H9 (cell line): ENCODE data around the gene CYP2W1. TPM values are rescaled to one million over a fixed set of nuclear protein-coding genes. Genes with fewer than 3 reads are reported as not detected.
A peak's percentile ranks its signal among the peaks of the same experiment; 100 is the strongest.

Experiments used
- DNase-seq: peaks from one replicate; pipeline ENCODE4 v3.0.0-alpha.2; 2017
- H2AFZ ChIP-seq: one replicate; pipeline ENCODE4 v1.6.1; 2013; ENCODE audit warnings: mild to moderate bottlenecking, low read length, control low read depth, moderate library complexity
- H2AK5ac ChIP-seq: 2 replicates; pipeline ENCODE4 v1.6.1; 2013; ENCODE audit warnings: low read length, control low read depth, mixed read lengths; ENCODE audit not compliant: insufficient read length
- H2BK120ac ChIP-seq: one replicate; pipeline ENCODE4 v1.6.1; 2013; ENCODE audit warnings: low read depth, mild to moderate bottlenecking, low read length, control low read depth, inconsistent platforms; ENCODE audit not compliant: poor library complexity, severe bottlenecking
- H2BK12ac ChIP-seq: 2 replicates; pipeline ENCODE4 v1.6.1; 2013; ENCODE audit warnings: low read length, control low read depth, mixed read lengths, low read depth; ENCODE audit not compliant: insufficient read length
- H2BK15ac ChIP-seq: 2 replicates; pipeline ENCODE4 v1.6.1; 2013; ENCODE audit warnings: low read depth, low read length, control low read depth
- H2BK20ac ChIP-seq: one replicate; pipeline ENCODE4 v1.6.1; 2013; ENCODE audit warnings: low read depth, mild to moderate bottlenecking, low read length, control low read depth, inconsistent platforms; ENCODE audit not compliant: poor library complexity, severe bottlenecking
- H2BK5ac ChIP-seq: 2 replicates; pipeline ENCODE4 v1.6.1; 2013; ENCODE audit warnings: low read length, control low read depth, mixed read lengths; ENCODE audit not compliant: insufficient read length
- H3K14ac ChIP-seq: 2 replicates; pipeline ENCODE4 v1.6.1; 2013; ENCODE audit warnings: low read length, control low read depth; ENCODE audit not compliant: insufficient read depth
- H3K18ac ChIP-seq: 2 replicates; pipeline ENCODE4 v1.6.1; 2013; ENCODE audit warnings: low read depth, mild to moderate bottlenecking, mixed read lengths, low read length, control low read depth; ENCODE audit not compliant: insufficient read length
- H3K23ac ChIP-seq: 2 replicates; pipeline ENCODE4 v1.6.1; 2013; ENCODE audit warnings: low read length, control low read depth, mixed read lengths, low read depth; ENCODE audit not compliant: insufficient read length
- H3K23me2 ChIP-seq: 2 replicates; pipeline ENCODE4 v1.6.1; 2013; ENCODE audit warnings: low read depth, mild to moderate bottlenecking, mixed read lengths, low read length, control low read depth; ENCODE audit not compliant: insufficient read length, poor library complexity, severe bottlenecking
- H3K27ac ChIP-seq: 2 replicates; pipeline ENCODE4 v1.5.1; 2013; ENCODE audit warnings: low read length, control low read depth, mixed read lengths, low read depth; ENCODE audit not compliant: insufficient read length
- H3K27me3 ChIP-seq: 2 replicates; pipeline ENCODE4 v1.6.1; 2013; ENCODE audit warnings: low read length, control low read depth, inconsistent platforms; ENCODE audit not compliant: insufficient read depth
- H3K4ac ChIP-seq: 2 replicates; pipeline ENCODE4 v1.6.1; 2013; ENCODE audit warnings: low read depth, mild to moderate bottlenecking, control low read depth, inconsistent platforms, low read length, moderate library complexity
- H3K4me1 ChIP-seq: 2 replicates; pipeline ENCODE4 v1.6.1; 2013; ENCODE audit warnings: low read length, control low read depth, inconsistent platforms; ENCODE audit not compliant: insufficient read depth
- H3K4me2 ChIP-seq: 2 replicates; pipeline ENCODE4 v1.6.1; 2013; ENCODE audit warnings: low read length, control low read depth, mixed read lengths; ENCODE audit not compliant: insufficient read length, insufficient read depth
- H3K56ac ChIP-seq: 2 replicates; pipeline ENCODE4 v1.6.1; 2013; ENCODE audit warnings: low read depth, mild to moderate bottlenecking, mixed read lengths, low read length, control low read depth; ENCODE audit not compliant: insufficient read length
- H3K79me1 ChIP-seq: 2 replicates; pipeline ENCODE4 v1.6.1; 2013; ENCODE audit warnings: low read depth, mild to moderate bottlenecking, moderate library complexity, low read length, control low read depth, inconsistent platforms; ENCODE audit not compliant: insufficient read depth, poor library complexity, severe bottlenecking
- H3K79me2 ChIP-seq: 2 replicates; pipeline ENCODE4 v1.6.1; 2013; ENCODE audit warnings: low read length, control low read depth, inconsistent platforms; ENCODE audit not compliant: insufficient read depth
- H3K9ac ChIP-seq: 2 replicates; pipeline ENCODE4 v1.6.1; 2013; ENCODE audit warnings: low read length, control low read depth, mixed read lengths; ENCODE audit not compliant: insufficient read length; ENCODE audit errors: extremely low read depth
- H3K9me3 ChIP-seq: one replicate; pipeline ENCODE4 v1.6.1; 2013; ENCODE audit warnings: low read depth, low read length, inconsistent platforms; ENCODE audit not compliant: control insufficient read depth
- H3T11ph ChIP-seq: one replicate; pipeline ENCODE4 v1.6.1; 2013; ENCODE audit warnings: mild to moderate bottlenecking, low read length, control low read depth, inconsistent platforms
- H4K20me1 ChIP-seq: one replicate; pipeline ENCODE4 v1.6.1; 2013; ENCODE audit not compliant: control insufficient read depth, insufficient read length, insufficient read depth
- H4K5ac ChIP-seq: 2 replicates; pipeline ENCODE4 v1.6.1; 2013; ENCODE audit warnings: low read depth, mild to moderate bottlenecking, mixed read lengths, low read length, control low read depth; ENCODE audit not compliant: insufficient read length
- H4K8ac ChIP-seq: replicated peaks from 2 replicates; pipeline ENCODE4 v1.6.1; 2013; ENCODE audit warnings: low read length, control low read depth, mixed read lengths, low read depth; ENCODE audit not compliant: insufficient read length
- H4K91ac ChIP-seq: 2 replicates; pipeline ENCODE4 v1.6.1; 2013; ENCODE audit warnings: low read depth, mild to moderate bottlenecking, moderate library complexity, mixed read lengths, low read length, control low read depth; ENCODE audit not compliant: insufficient read length
- H3K27ac Mint-ChIP-seq, 3 experiments: 2 replicates in 2 of 3; 3 replicates in 1 of 3; pipeline ENCODE4 v1.8.0; 2020 to 2021; ENCODE audit warnings: mixed read lengths in 3 of 3, mild to moderate bottlenecking in 1 of 3, moderate library complexity in 1 of 3
- H3K27me3 Mint-ChIP-seq: 2 replicates; pipeline ENCODE4 v1.8.0; 2021; ENCODE audit warnings: low read depth, mild to moderate bottlenecking, moderate library complexity, mixed read lengths
- H3K36me3 Mint-ChIP-seq, 3 experiments: 2 replicates in 2 of 3; 3 replicates in 1 of 3; pipeline ENCODE4 v1.8.0; 2020 to 2021; ENCODE audit warnings: low read depth in 3 of 3, mixed read lengths in 3 of 3; ENCODE audit not compliant: insufficient read depth in 1 of 3
- H3K4me1 Mint-ChIP-seq, 2 experiments: 2 replicates each; pipeline ENCODE4 v1.8.0; 2020; ENCODE audit warnings: mixed read lengths in 2 of 2
- H3K4me3 Mint-ChIP-seq, 2 experiments: 2 replicates in 1 of 2; 3 replicates in 1 of 2; pipeline ENCODE4 v1.8.0; 2020 to 2021; ENCODE audit warnings: mild to moderate bottlenecking in 2 of 2, mixed read lengths in 2 of 2, moderate library complexity in 1 of 2
- H3K9me3 Mint-ChIP-seq, 2 experiments: 2 replicates in 1 of 2; 3 replicates in 1 of 2; pipeline ENCODE4 v1.8.0; 2020; ENCODE audit warnings: mild to moderate bottlenecking in 2 of 2, mixed read lengths in 2 of 2, moderate library complexity in 1 of 2
- WGBS: extraction: QIAGEN DNeasy Blood & Tissue Kit; methylation state at CpG from one replicate; pipeline ENCODE4 v1.1.7; 2013; ENCODE audit warnings: missing lambda C conversion rate, low lambda C conversion rate, mixed read lengths; ENCODE audit not compliant: insufficient read length; ENCODE audit errors: extremely low coverage; 5-methylcytosine and 5-hydroxymethylcytosine counted together
- total RNA-seq: library from RNA; stranded (reverse); gene quantifications from 2 replicates; pipeline ENCODE4 v1.2.1, GENCODE V29; 2021
- TF ChIP-seq, protein P1 (sequence below): fragments of 200-600 bp; sonication (generic); conservative IDR thresholded peaks from 3 replicates; pipeline ENCODE4 v1.8.0; 2021; ENCODE audit warnings: antibody characterized with exemption, mild to moderate bottlenecking

Gene CYP2W1
- total RNA-seq, 1 experiment from 2014 or later, result not detected

DNA sequence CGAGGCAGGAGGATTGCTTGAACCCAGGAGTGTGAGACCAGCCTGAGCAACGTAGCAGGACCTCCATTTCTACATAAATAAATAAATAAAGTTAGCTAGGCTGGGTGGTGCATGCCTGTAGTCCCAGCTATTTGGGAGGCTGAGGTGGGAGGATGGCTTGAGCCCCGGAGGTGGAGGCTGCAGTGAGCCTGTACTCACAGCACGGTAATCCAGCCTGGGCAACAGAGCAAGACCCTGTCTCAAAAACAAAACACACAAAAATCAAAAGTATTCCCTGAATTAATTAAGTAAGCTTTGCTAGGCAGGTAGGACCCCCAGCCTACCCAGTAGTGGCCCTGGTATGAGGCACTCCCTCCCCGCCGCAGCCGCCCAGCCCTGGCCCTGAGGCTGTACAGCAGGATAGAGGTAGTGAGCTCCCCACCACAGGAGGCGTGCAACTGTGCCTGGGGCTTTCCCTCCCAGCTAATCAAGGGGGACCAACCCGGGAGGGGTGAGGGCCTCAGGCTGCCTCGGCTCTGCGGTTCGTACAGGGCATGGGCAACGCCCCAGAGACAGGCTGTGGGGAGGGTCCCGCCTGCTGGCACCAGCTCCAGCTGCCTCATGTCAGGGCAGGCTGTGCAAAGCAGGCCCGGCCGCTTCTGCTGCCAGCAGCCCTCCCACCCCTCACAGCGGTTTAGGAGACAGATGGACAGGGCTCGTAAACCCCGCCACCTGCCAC is 1.0 kb upstream of the CYP2W1 start:
- DNase-seq, result no peak
- Mint-ChIP-seq H3K36me3 (no peaks in the 10 kb centered on the region), H3K4me3 (no peak overlapping the region), H3K27me3 (peaks cover 3% of the 10 kb centered on the region; the same call in 1 of the 2 replicates), H3K4me1 (peaks cover 2 to 13% of the 10 kb centered on the region in 2 experiments; a peak in 2 of 4 replicates), H3K27ac (no peak overlapping the region), H3K9me3 (no peaks in the 10 kb centered on the region)
- H3T11ph ChIP-seq, result no peak overlapping the region
- H3K9ac ChIP-seq, result no peak overlapping the region
- no peak overlapping the region for H3K18ac ChIP-seq
- H3K14ac ChIP-seq, result no peak overlapping the region
- no peak overlapping the region for H4K8ac ChIP-seq
- H3K23ac ChIP-seq, result no peak overlapping the region
- H4K91ac ChIP-seq, result peak overlapping the region; percentile 68
- H3K4ac ChIP-seq, result no peak overlapping the region
- no peak overlapping the region for H2AK5ac ChIP-seq
- WGBS, result no CpG with 5 or more reads among the region's 19 CpGs
- H2BK15ac ChIP-seq, result no peak overlapping the region
- no peak overlapping the region for H2AFZ ChIP-seq
- H4K20me1 ChIP-seq, result no peaks in the 10 kb centered on the region
- H2BK20ac ChIP-seq, result no peak overlapping the region
- H3K79me1 ChIP-seq, result no peaks in the 10 kb centered on the region
- no peak overlapping the region for H2BK12ac ChIP-seq
- H3K27me3 ChIP-seq, result no peaks in the 10 kb centered on the region
- H4K5ac ChIP-seq, result no peak overlapping the region
- no peaks in the 10 kb centered on the region for H3K23me2 ChIP-seq
- no peak overlapping the region for H2BK5ac ChIP-seq
- no peak overlapping the region for H3K56ac ChIP-seq
- no peaks in the 10 kb centered on the region for H3K79me2 ChIP-seq
- no peak overlapping the region for H2BK120ac ChIP-seq
- no peaks in the 10 kb centered on the region for H3K4me1 ChIP-seq
- no peaks in the 10 kb centered on the region for H3K9me3 ChIP-seq
- TF ChIP-seq, protein P1, sequence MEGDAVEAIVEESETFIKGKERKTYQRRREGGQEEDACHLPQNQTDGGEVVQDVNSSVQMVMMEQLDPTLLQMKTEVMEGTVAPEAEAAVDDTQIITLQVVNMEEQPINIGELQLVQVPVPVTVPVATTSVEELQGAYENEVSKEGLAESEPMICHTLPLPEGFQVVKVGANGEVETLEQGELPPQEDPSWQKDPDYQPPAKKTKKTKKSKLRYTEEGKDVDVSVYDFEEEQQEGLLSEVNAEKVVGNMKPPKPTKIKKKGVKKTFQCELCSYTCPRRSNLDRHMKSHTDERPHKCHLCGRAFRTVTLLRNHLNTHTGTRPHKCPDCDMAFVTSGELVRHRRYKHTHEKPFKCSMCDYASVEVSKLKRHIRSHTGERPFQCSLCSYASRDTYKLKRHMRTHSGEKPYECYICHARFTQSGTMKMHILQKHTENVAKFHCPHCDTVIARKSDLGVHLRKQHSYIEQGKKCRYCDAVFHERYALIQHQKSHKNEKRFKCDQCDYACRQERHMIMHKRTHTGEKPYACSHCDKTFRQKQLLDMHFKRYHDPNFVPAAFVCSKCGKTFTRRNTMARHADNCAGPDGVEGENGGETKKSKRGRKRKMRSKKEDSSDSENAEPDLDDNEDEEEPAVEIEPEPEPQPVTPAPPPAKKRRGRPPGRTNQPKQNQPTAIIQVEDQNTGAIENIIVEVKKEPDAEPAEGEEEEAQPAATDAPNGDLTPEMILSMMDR, result no peak
- H3K4me2 ChIP-seq, result no peak overlapping the region
- no peak overlapping the region for H3K27ac ChIP-seq
